Measurements from ENCODE around the gene UBAC2.
A peak's percentile ranks its signal among the peaks of the same experiment; 100 is the strongest.
"Not testable (repeated sequence)": the region's sequence is repeated elsewhere in the genome, so short reads cannot be mapped to it uniquely, and the experiment has no call there.

Gene UBAC2

DNA sequence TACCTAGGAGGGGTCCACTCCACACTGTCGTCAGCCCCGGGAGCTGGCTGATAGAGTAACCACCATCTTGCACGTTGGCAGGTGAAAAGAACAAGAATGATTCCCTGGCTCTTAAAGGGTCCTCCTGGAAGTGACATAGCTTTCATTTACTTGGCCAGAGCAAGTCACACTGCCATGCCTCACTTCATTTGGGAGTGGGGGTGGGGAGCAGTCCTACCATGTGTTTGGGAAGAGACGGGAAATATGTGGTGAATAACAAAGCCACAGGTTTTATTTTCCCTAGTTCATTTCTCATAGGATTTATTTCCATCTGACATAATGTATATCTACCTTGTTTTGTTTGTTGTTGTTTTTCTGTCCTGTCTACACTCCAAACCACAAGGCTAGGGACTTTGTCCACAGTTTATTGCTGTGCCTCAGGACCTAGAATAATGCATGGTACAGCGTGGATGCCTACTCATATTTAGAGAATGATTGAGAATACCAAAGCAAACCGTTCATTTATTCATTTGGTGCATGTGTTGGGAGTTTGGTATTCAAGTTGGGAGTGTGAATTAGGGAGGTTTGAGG is 26.8 kb downstream of the UBAC2 start:
- peak; percentile 17 for DNase-seq (ENCODE audit: low read depth)
- H3K4me3 ChIP-seq (ENCODE audit: low read length): no peak overlapping the region
- TF ChIP-seq, protein P1, sequence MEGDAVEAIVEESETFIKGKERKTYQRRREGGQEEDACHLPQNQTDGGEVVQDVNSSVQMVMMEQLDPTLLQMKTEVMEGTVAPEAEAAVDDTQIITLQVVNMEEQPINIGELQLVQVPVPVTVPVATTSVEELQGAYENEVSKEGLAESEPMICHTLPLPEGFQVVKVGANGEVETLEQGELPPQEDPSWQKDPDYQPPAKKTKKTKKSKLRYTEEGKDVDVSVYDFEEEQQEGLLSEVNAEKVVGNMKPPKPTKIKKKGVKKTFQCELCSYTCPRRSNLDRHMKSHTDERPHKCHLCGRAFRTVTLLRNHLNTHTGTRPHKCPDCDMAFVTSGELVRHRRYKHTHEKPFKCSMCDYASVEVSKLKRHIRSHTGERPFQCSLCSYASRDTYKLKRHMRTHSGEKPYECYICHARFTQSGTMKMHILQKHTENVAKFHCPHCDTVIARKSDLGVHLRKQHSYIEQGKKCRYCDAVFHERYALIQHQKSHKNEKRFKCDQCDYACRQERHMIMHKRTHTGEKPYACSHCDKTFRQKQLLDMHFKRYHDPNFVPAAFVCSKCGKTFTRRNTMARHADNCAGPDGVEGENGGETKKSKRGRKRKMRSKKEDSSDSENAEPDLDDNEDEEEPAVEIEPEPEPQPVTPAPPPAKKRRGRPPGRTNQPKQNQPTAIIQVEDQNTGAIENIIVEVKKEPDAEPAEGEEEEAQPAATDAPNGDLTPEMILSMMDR (conservative IDR thresholded peaks at IDR 0.05; ENCODE audit: low read length): no peak

DNA sequence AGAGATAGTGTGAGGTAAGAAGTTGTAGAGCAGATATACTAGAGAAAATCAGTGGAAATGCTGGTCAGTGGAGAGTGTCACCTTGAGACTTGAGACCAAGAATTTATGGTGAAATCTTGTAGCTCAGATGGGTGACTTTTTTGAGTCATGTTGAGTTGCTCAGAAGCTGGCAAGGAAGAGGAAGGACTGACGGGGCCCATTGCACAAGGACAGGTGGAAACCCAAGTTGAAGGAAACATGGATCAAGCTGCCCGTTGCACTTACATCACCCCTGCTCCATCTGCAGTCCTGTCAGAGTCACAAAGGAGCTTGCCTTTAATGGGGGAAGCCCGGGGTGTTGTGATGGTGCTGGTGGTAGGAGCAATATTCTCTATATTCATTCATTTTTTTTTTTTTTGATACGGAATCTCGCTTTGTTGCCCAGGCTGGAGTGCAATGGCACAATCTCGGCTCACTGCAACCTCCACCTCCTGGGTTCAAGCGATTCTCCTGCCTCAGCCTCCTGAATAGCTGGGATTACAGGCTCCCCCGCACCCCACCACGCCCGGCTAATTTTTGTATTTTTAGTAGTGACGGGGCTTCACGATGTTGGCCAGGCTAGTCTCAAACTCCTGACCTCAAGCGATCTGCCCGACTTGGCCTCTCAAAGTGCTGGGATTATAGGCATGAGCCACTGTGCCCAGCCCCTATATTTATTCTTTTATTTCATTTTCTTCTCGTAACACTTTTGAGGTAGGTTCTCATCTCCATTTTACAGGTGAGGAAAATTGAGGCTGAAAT is 27.4 kb downstream of the UBAC2 start:
- TF ChIP-seq, protein P1 (conservative IDR thresholded peaks at IDR 0.05; ENCODE audit: low read length): no peak
- H3K4me3 ChIP-seq (ENCODE audit: low read length): no peak overlapping the region
- DNase-seq (ENCODE audit: low read depth): no peak

DNA sequence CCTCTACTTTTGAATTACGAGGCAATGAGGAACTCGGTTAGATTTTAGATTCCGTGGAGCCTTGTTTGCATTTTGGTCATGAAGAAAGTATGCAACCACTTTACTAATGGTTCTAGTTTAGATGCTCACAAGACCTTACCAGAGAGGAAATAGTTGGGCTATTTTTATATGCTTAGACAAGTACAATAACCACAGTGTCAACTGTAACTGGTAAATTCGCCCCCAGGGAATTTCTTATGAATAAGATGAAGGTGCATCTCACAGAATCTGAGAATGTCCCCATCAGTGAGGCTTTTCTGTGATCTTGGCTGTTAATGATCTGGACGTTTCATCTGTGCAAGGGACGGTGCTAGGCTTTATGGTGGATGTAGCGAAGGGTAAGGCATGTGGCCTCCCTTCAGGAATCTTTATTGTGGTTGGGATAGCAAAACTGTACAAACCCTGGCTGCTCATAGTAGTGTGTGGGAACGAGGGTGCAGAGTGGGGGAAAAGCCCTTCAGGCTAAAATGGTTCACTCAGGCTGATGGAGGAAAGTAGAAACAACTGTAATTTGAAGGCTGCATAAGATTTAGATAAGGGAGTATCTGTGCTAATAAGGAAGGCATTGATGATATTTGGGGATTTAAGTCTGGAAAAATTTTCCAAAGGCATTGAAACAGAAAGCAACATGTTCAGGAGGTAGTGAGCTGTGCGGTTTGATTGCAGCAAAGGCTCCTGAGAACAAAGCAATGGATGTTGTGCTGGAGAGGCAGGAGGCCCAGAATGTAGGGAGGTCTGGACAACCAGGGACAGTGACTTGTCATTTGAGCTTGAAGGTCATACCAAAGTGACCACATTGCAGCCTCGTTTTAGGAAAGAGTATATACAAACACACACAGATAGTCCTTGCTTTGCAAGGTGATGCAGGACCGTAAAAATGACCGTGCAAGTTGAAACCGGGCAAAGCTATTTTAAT is 28.4 kb downstream of the UBAC2 start:
- TF ChIP-seq, protein P1 (conservative IDR thresholded peaks at IDR 0.05; ENCODE audit: low read length): no peak
- H3K4me3 ChIP-seq (ENCODE audit: low read length): no peak overlapping the region
- peak; percentile 92 for DNase-seq (ENCODE audit: low read depth)

DNA sequence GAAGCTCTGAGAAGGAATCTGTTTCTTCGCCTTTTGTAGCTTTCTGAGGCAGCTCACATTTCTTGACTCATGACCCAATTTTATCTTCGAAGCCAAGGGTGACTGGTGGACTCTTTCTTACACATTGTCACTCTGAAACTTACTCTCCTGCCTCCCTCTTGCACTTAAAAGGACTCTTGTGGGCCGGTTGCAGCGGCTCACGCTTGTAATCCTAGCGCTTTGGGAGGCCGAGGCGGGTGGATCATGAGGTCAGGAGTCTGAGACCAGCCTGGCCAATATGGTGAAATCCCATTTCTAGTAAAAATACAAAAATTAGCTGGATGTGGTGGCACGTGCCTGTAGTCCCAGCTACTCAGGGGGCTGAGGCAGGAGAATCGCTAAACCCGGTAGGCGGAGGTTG is 29.9 kb downstream of the UBAC2 start:
- not testable (repeated sequence) for DNase-seq (ENCODE audit: low read depth); H3K4me3 ChIP-seq (ENCODE audit: low read length)

DNA sequence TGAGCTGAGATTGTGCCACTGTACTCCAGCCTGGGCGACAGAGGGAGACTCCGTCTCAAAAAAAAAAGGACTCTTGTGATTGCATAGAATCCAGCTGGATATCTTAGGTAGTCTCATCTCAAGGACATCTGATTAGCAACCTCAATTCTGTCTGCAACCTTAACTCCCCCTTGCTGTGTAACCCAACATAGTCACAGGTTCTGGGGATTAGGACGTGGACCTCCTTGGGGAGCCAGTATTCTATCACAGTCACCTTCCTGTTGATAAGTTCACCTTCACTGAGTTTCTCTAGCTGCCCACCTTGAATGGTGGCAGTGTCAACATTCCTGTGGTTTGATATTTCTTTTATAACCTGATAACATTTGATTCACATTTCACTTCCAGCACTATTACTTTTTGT is 30.3 kb downstream of the UBAC2 start:
- TF ChIP-seq, protein P1 (conservative IDR thresholded peaks at IDR 0.05; ENCODE audit: low read length): no peak
- no peak overlapping the region for H3K4me3 ChIP-seq (ENCODE audit: low read length)
- no peak for DNase-seq (ENCODE audit: low read depth)

DNA sequence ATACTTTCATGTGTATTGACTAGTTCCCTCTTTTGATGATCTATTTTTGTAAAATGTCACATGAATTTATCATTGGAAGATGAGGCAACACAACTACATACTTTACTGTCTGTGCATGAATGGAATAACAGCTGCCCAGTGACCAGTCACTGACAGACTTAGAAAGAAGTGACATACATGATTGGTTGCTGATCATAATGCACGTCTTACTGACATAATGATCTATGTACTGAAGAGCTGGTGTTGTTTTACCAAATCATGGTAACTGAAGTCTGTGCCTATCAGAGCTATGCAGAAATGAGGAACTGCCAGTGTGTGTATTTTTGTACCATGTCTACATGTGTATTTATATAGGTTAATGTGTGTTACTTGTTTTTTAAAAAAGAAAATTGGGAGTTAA is 31.1 kb downstream of the UBAC2 start:
- DNase-seq (ENCODE audit: low read depth): no peak
- TF ChIP-seq, protein P1 (conservative IDR thresholded peaks at IDR 0.05; ENCODE audit: low read length): no peak
- no peak overlapping the region for H3K4me3 ChIP-seq (ENCODE audit: low read length)

DNA sequence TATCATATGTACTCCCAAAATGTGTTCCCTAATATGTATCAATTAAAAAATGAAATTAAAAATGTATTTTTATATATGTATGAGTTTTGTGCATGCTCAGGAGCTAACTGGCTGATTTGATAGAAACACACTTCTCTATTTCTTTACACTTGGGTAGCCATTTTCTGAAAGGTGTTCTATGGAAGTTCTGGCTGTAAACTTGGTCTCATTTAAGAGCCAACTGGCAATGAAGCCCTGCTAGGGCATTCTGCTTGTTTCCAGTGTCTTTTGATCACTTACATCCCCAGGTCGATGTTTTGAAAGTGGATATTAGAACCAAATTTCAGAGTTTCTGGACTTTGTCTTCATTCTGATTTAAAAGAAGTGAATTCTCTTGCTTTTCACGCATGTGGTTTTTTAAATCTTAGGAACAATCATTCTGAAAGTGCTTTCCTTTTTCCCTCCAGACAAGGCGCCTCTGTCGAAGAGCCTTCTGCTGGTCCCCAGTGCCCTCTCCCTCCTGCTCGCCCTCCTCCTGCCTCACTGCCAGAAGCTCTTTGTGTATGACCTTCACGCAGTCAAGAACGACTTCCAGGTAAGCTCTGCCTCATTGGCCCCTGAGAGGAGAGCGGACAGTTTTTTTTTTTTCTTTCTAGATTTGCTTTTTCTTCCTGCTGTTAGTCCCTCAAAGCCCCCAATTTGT is 37.5 kb downstream of the UBAC2 start:
- TF ChIP-seq, protein P1 (conservative IDR thresholded peaks at IDR 0.05; ENCODE audit: low read length): no peak
- H3K4me3 ChIP-seq (ENCODE audit: low read length): no peak overlapping the region
- no peak for DNase-seq (ENCODE audit: low read depth)

All from AG10803 (cell line).